Measurements from ENCODE around the gene CTTNBP2.

Gene CTTNBP2

GRCh38 chr7:117829450-117830117 lies 43.7 kb downstream of the CTTNBP2 start:
- Histone ChIP-seq H3K4me3 (ENCODE audit: low read depth, low read length) (no peak overlapping the region), H3K36me3 (replicated peaks) (no peaks in the 10 kb centered on the region), H3K27me3 (replicated peaks) (no peaks in the 10 kb centered on the region), H3K27ac (no peak overlapping the region)
- TF ChIP-seq CTCF (IDR thresholded peaks at IDR 0.05; ENCODE audit: low read depth, low read length, missing control alignments) = peak; percentile 15
- no peak for DNase-seq
- in situ Hi-C loops (cut with HindIII; ENCODE audit: low pct_ligation_motif_present, low sequenced_read_pairs) = no loop called here

- Histone ChIP-seq H3K27ac (no peak overlapping the region), H3K4me3 (ENCODE audit: low read depth, low read length) (no peak overlapping the region), H3K27me3 (replicated peaks) (no peaks in the 10 kb centered on the region), H3K36me3 (replicated peaks) (no peaks in the 10 kb centered on the region)
- DNase-seq = no peak
- TF ChIP-seq CTCF (IDR thresholded peaks at IDR 0.05; ENCODE audit: low read depth, low read length, missing control alignments) = no peak
- in situ Hi-C loops (cut with HindIII; ENCODE audit: low pct_ligation_motif_present, low sequenced_read_pairs) = no loop called here
Measured at GRCh38 chr7:117828825-117829224, 44.4 kb downstream of the CTTNBP2 start.

GRCh38 chr7:117827862-117828261 lies 45.4 kb downstream of the CTTNBP2 start:
- no peaks in the 10 kb centered on the region for H3K27me3 ChIP-seq (replicated peaks)
- in situ Hi-C loops (cut with HindIII; ENCODE audit: low pct_ligation_motif_present, low sequenced_read_pairs) = no loop called here
- H3K36me3 ChIP-seq (replicated peaks) = no peaks in the 10 kb centered on the region
- no peak overlapping the region for H3K4me3 ChIP-seq (ENCODE audit: low read depth, low read length)
- no peak overlapping the region for H3K27ac ChIP-seq
- no peak for TF ChIP-seq CTCF (IDR thresholded peaks at IDR 0.05; ENCODE audit: low read depth, low read length, missing control alignments)
- DNase-seq = peak; percentile 44

- H3K36me3 ChIP-seq (replicated peaks) = no peaks in the 10 kb centered on the region
- no peak overlapping the region for H3K27ac ChIP-seq
- no peaks in the 10 kb centered on the region for H3K27me3 ChIP-seq (replicated peaks)
- in situ Hi-C loops (cut with HindIII; ENCODE audit: low pct_ligation_motif_present, low sequenced_read_pairs) = no loop called here
- H3K4me3 ChIP-seq (ENCODE audit: low read depth, low read length) = no peak overlapping the region
- TF ChIP-seq CTCF (IDR thresholded peaks at IDR 0.05; ENCODE audit: low read depth, low read length, missing control alignments) = no peak
- peak; percentile 78 for DNase-seq
Measured at GRCh38 chr7:117825132-117825531, 48.1 kb downstream of the CTTNBP2 start.

- in situ Hi-C loops (cut with HindIII; ENCODE audit: low pct_ligation_motif_present, low sequenced_read_pairs) = no loop called here
- no peaks in the 10 kb centered on the region for H3K36me3 ChIP-seq (replicated peaks)
Measured at GRCh38 chr7:117824592-117824991, 48.6 kb downstream of the CTTNBP2 start.

More at GRCh38 chr7:117824592-117824991, 48.6 kb downstream of the CTTNBP2 start:
- Histone ChIP-seq H3K27ac (no peak overlapping the region), H3K27me3 (replicated peaks) (no peaks in the 10 kb centered on the region), H3K4me3 (ENCODE audit: low read depth, low read length) (no peak overlapping the region)
- no peak for DNase-seq
- TF ChIP-seq CTCF (IDR thresholded peaks at IDR 0.05; ENCODE audit: low read depth, low read length, missing control alignments) = no peak

All from brain microvascular endothelial cell (primary cell).